Measurements from ENCODE around the gene LRP6. TPM values are rescaled to one million over a fixed set of nuclear protein-coding genes. Genes with fewer than 3 reads are reported as not detected.
"Not testable (repeated sequence)": the region's sequence is repeated elsewhere in the genome, so short reads cannot be mapped to it uniquely, and the experiment has no call there.

LRP6 gene
- total and polyA plus RNA-seq, 10 of the 15 experiments (the other 5 are each of a cell fraction or from before 2014, with no cell fraction given) = 1.5 to 14.9 (median 6.1) TPM

DNA sequence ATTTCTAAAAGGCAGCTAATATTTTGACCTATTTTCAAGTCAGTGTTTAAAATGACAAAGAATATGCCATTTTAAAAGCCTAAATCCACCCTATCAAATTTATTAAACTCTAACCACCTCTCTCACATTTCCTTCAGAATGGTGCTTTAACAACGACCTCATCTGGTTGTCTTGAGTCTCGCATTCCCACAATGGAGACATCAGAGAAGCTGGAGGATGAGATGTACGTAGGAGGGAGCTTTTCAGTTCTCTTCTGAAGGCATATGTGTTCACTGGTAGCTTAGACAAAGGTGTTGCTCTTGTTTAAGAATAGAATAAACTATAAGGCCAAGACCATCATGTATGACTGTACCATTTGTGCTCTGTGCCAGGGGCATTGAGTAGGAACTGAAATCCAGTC, 113.2 kb downstream of the LRP6 start:
- Histone ChIP-seq H3K9me3 (replicated peaks; ENCODE audit: control insufficient read depth, insufficient read depth, low read length) (no peaks in the 10 kb centered on the region; the same call in 2 of the 3 replicates), H3K27me3 (replicated peaks in 1 of 2; ENCODE audit: control insufficient read depth in 2 of 2, insufficient read depth in 2 of 2, low read length in 1 of 2) (no peaks in the 10 kb centered on the region), H3K9ac (ENCODE audit: control insufficient read depth, insufficient read depth, low read length) (no peak overlapping the region), H3K36me3 (ENCODE audit: control insufficient read depth in 2 of 2, insufficient read depth in 2 of 2, low read length in 1 of 2) (no peaks in the 10 kb centered on the region; a peak in 1 of 4 replicates), H3K79me2 (ENCODE audit: control insufficient read depth, insufficient read depth, low read length) (no peaks in the 10 kb centered on the region), H3K4me2 (ENCODE audit: control insufficient read depth, insufficient read depth) (no peak overlapping the region), H3K27ac (ENCODE audit: control insufficient read depth, insufficient read depth) (no peak overlapping the region), H3K4me1 (ENCODE audit: control insufficient read depth, insufficient read depth, low read length) (no peaks in the 10 kb centered on the region), H4K20me1 (ENCODE audit: control insufficient read depth, insufficient read depth) (no peaks in the 10 kb centered on the region), H3K4me3 (no peak overlapping the region), H2AFZ (ENCODE audit: control insufficient read depth, low read depth, low read length) (no peak overlapping the region)
- POLR2A ChIA-PET = no interaction called here
- in situ Hi-C loops (cut with MboI) (no loop called here), intact Hi-C loops (cut with micrococcal nuclease; ENCODE audit: unreplicated experiment) (no loop called here)
- BruUV-seq (replicated peaks) = no TSS peak
- whole genome bisulfite sequencing (ENCODE audit: insufficient coverage, insufficient replicate concordance, low lambda C conversion rate, missing lambda C conversion rate) = 28% methylated on average over 3 of the region's 3 CpGs
- SMC1A ChIA-PET (ENCODE audit: uncharacterized antibody, unreplicated experiment) = no interaction called here
- FAIRE-seq (no peak), DNase-seq (ENCODE audit: low read depth, low spot score) (no peak), ATAC-seq (no peak)
- RAD21 ChIA-PET (ENCODE audit: unreplicated experiment) = interaction anchor here (0.9 kb wide), 1 partner anchor 23 kb away, joined by 3 read pairs; no protein-coding TSS in a partner anchor
- TF ChIP-seq YY1 (IDR thresholded peaks at IDR 0.05; ENCODE audit: low read depth, low read length) (no peak), RAD21 (IDR thresholded peaks at IDR 0.05; ENCODE audit: insufficient read depth, low read depth, low read length) (0 out of 2 replicates have a peak, but pooled peaks have one; percentile 18)
- CTCF ChIA-PET = no interaction called here

DNA sequence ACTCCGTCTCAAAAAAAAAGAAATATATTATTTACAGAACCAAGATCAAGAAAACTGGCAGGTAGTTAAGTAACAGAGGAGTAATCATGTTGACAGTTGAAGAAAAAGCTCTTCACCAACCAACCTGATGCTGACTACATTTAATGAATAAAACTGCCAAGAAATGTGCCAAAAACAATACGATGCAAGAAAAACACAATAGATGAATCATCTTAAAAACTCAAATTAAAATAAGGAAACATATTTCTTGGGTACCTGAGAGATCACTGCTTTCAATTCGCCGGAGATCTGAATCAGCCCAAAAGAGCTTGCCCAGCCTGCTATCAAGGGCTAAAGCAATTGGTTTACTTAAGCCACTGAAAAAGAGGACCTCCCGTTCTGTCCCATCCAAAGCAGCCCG, 119.7 kb downstream of the LRP6 start:
- Histone ChIP-seq H3K9me3 (replicated peaks; ENCODE audit: control insufficient read depth, insufficient read depth, low read length) (no peaks in the 10 kb centered on the region; the same call in 2 of the 3 replicates), H3K4me1 (ENCODE audit: control insufficient read depth, insufficient read depth, low read length) (no peaks in the 10 kb centered on the region), H4K20me1 (ENCODE audit: control insufficient read depth, insufficient read depth) (no peaks in the 10 kb centered on the region), H3K27me3 (replicated peaks in 1 of 2; ENCODE audit: control insufficient read depth in 2 of 2, insufficient read depth in 2 of 2, low read length in 1 of 2) (no peaks in the 10 kb centered on the region), H2AFZ (ENCODE audit: control insufficient read depth, low read depth, low read length) (no peak overlapping the region), H3K9ac (ENCODE audit: control insufficient read depth, insufficient read depth, low read length) (no peak overlapping the region), H3K27ac (ENCODE audit: control insufficient read depth, insufficient read depth) (no peak overlapping the region), H3K4me2 (ENCODE audit: control insufficient read depth, insufficient read depth) (no peak overlapping the region), H3K4me3 (no peak overlapping the region), H3K79me2 (ENCODE audit: control insufficient read depth, insufficient read depth, low read length) (no peaks in the 10 kb centered on the region), H3K36me3 (ENCODE audit: control insufficient read depth in 2 of 2, insufficient read depth in 2 of 2, low read length in 1 of 2) (no peaks in the 10 kb centered on the region; a peak in 1 of 4 replicates)
- ATAC-seq (no peak), FAIRE-seq (no peak), DNase-seq (ENCODE audit: low read depth, low spot score) (no peak)
- in situ Hi-C loops (cut with MboI) = no loop called here
- POLR2A ChIA-PET = no interaction called here
- TF ChIP-seq RUNX3 (IDR thresholded peaks at IDR 0.05; ENCODE audit: low read length) (no peak), LARP7 (IDR thresholded peaks at IDR 0.05) (no peak), JUNB (IDR thresholded peaks at IDR 0.05) (no peak), NBN (IDR thresholded peaks at IDR 0.05) (no peak), ATF7 (IDR thresholded peaks at IDR 0.05; ENCODE audit: low read depth) (no peak), GABPA (IDR thresholded peaks at IDR 0.05; ENCODE audit: low read depth) (no peak), JUND (IDR thresholded peaks at IDR 0.05; ENCODE audit: low read depth, low read length) (no peak), MEF2B (IDR thresholded peaks at IDR 0.05; ENCODE audit: partially characterized antibody, poor library complexity, severe bottlenecking) (no peak), PAX8 (IDR thresholded peaks at IDR 0.05) (no peak), ZNF622 (IDR thresholded peaks at IDR 0.05) (no peak), NR2C2 (IDR thresholded peaks at IDR 0.05; ENCODE audit: borderline replicate concordance, control insufficient read depth, insufficient read length, low read depth) (no peak), RAD21 (IDR thresholded peaks at IDR 0.05; ENCODE audit: insufficient read depth, low read depth, low read length) (no peak)
- CTCF ChIA-PET = interaction anchor here (0.6 to 0.7 kb wide), 2 partner anchors 75 to 180 kb away, joined by 3 read pairs; no protein-coding TSS in a partner anchor
- SMC1A ChIA-PET (ENCODE audit: uncharacterized antibody, unreplicated experiment) = interaction anchor here (0.7 to 1.2 kb wide), 2 partner anchors 12 to 1924 kb away, joined by 3 read pairs; no protein-coding TSS in a partner anchor
- RAD21 ChIA-PET (ENCODE audit: unreplicated experiment) = no interaction called here
- intact Hi-C loops (cut with micrococcal nuclease; ENCODE audit: unreplicated experiment) = no loop called here
- WGBS (ENCODE audit: insufficient coverage, insufficient replicate concordance, low lambda C conversion rate, missing lambda C conversion rate) = 85% methylated on average over 6 of the region's 6 CpGs
- no TSS peak for BruUV-seq (replicated peaks)

DNA sequence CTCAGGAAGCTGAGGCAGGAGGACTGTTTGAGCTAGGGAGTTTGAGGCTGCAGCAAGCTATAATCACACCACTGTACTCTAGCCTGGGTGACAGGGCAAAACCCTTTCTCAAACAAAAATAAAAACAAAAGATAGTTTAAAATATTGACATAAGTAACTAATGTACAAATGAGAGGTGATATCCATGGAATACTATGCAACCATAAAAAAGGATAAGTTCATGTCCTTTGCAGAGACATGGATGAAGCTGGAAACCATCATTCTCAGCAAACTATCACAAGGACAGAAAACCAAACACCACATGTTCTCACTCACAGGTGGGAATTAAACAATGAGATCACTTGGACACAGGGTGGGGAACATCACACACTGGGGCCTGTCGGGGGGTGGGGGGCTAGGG, 122.3 kb downstream of the LRP6 start:
- H3K4me1 ChIP-seq (ENCODE audit: control insufficient read depth, insufficient read depth, low read length); H3K9ac ChIP-seq (ENCODE audit: control insufficient read depth, insufficient read depth, low read length); FAIRE-seq; in situ Hi-C loops (cut with MboI); RAD21 ChIA-PET (ENCODE audit: unreplicated experiment); H3K36me3 ChIP-seq (ENCODE audit: control insufficient read depth in 2 of 2, insufficient read depth in 2 of 2, low read length in 1 of 2); DNase-seq (ENCODE audit: low read depth, low spot score); H3K79me2 ChIP-seq (ENCODE audit: control insufficient read depth, insufficient read depth, low read length); H3K4me2 ChIP-seq (ENCODE audit: control insufficient read depth, insufficient read depth); BruUV-seq (replicated peaks); H3K27ac ChIP-seq (ENCODE audit: control insufficient read depth, insufficient read depth); SMC1A ChIA-PET (ENCODE audit: uncharacterized antibody, unreplicated experiment); H3K4me3 ChIP-seq; H2AFZ ChIP-seq (ENCODE audit: control insufficient read depth, low read depth, low read length); ATAC-seq; H3K9me3 ChIP-seq (replicated peaks; ENCODE audit: control insufficient read depth, insufficient read depth, low read length); intact Hi-C loops (cut with micrococcal nuclease; ENCODE audit: unreplicated experiment); H3K27me3 ChIP-seq (replicated peaks in 1 of 2; ENCODE audit: control insufficient read depth in 2 of 2, insufficient read depth in 2 of 2, low read length in 1 of 2); H4K20me1 ChIP-seq (ENCODE audit: control insufficient read depth, insufficient read depth): not testable (repeated sequence)
- CTCF ChIA-PET = interaction anchor here (1.6 kb wide), 1 partner anchor 62 kb away, joined by 3 read pairs; no protein-coding TSS in a partner anchor
- POLR2A ChIA-PET = interaction anchor here (0.5 to 0.6 kb wide), 2 partner anchors 50 to 248 kb away, joined by 3 to 4 read pairs; no protein-coding TSS in a partner anchor
- no CpG with 5 or more reads among the region's 1 CpG for WGBS (ENCODE audit: insufficient coverage, insufficient replicate concordance, low lambda C conversion rate, missing lambda C conversion rate)

Data from GM12878 (cell line).